NCI-H187 (cell line): ENCODE measurements around the gene HEBP2.
A peak's percentile ranks its signal among the peaks of the same experiment; 100 is the strongest.

ENCODE experiments used
- DNase-seq, 2 experiments: peaks; one replicate each; lab custom pipeline; 2025; lab: John Stamatoyannopoulos, UW

HEBP2 gene

DNA sequence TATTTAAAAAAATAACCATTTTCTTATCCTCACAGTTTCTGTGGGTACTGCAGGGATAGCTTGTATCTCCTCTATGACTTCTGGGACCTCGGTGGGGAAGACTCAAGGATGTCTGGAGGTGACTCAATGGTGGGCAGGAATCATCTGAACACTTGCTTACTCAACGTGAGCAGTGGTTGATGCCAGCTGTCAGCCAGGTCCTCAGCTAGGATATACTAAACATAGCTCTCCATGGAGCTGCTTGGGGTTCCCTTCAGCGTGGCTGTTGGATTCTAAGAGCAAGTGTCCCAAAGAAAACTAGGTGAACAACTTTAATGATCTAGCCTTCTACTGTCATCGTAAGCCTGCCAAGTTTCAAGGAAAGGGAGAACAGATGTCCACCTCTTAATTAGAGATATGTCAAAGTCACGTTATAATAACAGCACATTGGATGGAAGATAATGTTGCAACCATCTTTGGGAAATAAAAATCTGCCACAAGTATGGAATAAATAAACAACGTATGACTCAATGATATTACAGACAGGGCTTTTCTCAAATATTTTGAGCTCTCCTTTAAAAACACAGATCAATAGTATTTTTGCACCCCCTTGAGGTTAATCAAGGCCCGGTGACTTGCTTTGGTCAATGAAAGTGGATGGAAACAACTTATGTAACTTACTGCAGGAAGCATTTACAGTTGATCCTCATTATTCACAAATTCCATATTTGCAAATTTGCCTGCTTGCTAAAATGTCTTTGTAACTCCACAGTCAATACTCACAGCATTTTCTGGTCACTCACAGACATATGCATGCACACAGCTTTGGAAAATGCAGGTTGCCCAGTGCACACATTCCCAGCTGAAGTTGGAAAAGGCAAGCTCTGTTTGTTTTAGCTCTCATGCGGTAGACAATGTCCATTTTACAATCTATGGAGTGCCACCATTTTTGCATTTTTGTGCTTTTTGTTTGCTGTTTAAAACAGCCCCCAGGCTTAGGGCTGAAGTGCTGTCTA lies 6.6 kb upstream of the HEBP2 start:
- no peak for DNase-seq

DNA sequence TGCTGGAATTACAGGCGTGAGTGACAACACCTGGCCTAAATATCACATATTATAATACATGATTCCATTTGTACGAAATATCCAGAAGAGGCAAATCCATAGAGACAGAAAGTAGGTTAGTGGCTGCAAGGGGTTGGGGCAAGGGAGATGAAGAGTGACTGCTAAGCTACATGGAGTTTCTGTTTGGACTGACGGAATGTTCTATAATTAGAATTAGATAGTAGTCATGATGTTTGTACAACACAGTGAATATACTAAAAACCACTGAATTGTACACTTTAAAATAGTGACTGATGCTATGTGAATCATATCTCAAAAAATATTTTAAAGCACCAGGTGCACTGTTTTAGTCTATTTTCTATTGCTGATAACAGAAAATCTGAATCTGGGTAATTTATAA lies 3.7 kb upstream of the HEBP2 start:
- DNase-seq = no peak

DNA sequence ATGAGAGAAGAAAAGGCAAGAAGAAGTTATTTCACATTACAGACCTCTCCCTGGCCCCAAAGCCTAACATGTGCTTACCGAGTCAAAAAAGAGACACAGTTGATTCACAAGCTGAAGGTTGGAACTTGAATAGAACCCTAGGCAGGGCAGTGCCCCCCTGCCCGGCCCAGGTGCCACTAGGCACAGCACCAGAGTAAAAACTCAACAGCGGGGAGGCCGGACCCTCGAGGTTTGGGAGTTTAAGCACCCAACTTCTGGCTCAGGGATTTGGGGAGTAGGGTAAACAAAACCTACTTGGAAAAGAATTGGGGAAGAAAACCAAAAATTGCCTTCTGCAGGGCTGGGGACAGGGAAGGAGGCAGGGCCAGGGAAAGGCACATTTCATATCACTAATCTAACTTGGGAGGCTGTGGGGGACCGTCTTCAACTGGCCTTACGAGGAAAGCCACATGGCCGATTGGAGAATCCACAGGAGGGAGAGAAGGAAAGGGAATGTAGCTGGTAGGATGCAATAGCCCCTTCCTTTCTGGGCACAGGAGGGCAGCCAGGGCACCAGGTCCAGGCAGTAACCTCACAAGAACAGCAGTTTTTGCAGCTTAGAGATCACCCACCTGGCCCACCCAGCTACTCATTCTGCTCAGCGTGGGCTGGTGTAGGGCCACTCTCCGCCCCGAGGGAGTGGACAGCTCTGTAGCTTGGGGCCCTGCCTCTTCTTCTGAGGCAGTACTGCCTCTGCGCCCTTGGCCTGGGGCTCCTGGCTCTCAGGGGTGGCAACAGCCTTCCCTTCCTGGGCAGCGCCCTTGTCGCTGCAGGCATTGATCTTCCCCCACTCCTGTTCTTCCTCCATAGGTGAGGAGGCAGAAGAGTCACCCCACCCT lies 1.8 kb upstream of the HEBP2 start:
- no peak for DNase-seq

DNA sequence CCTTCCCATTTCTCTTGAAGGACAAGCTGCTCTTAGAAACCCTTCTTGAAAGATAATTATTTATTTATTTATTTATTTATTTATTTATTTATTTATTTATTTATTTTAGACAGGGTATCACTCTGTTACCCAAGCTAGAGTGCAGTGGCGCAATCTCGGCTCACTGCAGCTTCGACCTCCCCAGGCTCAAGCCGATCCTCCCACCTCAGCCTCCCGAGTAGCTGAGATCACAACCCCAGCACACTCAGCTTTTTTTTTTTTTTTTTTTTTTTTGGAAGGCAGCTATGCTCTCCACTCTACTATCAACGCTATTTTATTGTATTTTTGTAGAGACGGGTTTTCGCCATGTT lies 1.2 kb upstream of the HEBP2 start:
- DNase-seq = no peak

DNA sequence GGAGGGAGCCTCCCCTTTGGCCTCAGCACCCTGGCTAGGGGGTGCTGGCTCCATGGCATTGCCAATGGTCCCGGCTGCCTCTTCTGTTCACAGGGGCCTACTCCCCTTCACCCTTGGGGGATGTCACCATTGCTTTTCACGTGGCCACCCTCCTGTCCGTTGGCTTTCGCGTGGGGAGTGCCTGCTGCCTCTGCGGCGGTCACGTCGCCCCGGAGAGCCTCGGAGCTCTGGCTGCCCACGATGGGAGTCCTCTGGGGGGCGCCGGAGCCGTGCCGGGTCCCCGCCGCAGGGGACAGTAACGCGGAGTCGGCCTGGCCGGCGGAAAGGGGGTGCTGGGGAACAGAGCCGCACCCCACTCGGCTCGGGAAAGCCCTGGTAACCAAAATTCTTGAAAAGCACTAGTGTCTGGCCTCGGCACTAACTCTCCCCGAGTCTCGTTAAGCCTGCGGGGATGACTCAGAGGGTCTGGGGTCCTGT lies 661 bp upstream of the HEBP2 start:
- no peak for DNase-seq

DNA sequence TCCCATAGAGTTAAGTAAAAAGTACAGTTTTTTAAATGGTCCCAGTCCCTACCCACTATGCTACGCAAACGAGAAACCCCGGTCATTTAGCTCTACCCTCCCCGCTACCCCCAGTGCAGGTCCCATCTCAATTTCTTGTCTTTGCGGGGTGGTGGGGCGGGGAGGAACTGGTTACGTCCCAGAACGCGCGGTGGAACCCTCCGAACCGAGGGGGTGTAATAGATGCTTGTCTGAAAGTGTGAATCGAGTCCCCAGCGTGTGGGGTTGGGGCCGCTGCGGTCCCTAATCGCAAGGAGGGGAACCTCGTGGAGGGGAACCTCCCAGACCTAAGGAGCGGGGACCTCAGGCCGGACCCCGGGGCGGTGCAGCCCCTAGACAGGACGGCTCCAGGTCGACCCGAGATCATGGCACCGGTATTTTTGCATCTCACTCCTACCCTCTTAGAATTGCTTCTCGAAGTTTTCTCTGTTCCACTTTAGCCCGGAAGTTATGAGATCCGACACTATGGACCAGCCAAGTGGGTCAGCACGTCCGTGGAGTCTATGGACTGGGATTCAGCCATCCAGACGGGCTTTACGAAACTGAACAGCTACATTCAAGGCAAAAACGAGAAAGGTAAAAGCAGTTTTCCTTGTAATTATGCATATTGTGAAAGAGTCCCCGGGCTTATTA lies 779 bp downstream of the HEBP2 start:
- no peak for DNase-seq

DNA sequence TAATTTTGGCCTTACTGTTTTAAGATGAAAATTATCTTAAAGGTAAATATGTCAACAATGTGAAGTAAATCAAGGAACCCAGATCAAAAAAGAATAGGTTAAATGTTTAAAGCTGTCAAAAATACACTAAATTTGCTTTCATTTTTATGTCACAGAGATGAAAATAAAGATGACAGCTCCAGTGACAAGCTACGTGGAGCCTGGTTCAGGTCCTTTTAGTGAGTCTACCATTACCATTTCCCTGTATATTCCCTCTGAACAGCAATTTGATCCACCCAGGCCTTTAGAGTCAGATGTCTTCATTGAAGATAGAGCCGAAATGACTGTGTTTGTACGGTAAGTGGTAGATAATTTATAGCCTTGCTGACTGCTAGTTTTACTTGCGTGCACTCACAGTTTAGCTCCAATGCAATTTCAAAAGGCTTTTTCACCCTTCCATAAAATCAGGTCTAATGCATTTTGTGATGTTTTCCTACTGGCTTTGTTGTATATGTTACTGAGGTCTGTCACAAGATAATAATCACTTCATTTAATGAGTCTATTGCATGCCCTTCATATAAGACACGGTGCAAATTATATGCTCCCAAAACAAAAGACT lies 1.9 kb downstream of the HEBP2 start:
- peak; percentile 39 to 86 for DNase-seq

DNA sequence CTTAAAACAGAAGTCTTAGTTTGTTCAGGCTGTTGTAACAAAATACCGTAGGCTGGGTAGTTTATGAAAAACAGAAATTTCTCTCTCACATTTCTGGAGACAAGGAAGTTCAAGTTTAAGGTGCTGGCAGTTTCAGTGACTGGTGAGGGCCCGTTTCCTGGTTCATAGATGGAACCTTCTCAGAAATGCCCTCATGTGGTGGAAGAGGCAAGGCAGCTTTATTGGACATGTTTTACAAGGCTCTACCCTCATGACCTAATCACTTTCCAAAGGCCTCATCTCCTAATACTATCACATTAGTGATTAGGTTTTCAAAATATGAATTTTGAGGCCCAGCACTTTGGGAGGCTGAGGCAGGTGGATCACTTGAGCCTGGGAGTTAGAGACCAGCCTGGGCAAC lies 2.4 kb downstream of the HEBP2 start:
- peak in 1 of 2 experiments; percentile 39 for DNase-seq

DNA sequence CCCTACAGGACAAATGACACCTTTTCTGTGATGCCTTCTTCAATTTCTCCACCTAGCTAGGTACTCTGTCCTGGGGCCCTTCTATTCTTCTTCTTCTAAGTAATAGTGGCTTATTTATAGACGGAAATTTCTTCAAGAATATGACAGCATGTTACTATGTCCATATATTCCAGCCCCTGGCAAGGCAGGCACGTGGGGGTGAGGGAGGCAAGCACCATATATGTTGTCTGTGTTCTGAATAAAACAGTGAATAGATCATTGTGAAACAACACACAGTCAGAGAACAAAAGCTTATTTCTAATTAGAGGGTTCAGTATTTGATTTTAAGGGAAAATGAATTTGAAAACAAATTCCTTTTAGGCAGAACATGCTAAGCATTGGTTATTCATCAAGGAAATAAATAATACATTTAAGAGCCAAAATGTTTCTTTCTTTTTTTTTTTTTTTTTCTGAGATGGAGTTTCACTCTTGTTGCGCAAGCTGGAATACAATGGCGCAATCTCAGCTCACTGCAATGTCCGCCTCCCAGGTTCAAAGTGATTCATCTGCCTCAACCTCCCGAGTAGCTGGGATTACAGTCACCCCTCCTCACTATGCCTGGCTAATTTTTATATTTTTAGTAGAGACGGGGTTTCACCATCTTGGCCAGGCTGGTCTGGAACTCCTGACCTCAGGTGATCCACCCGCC lies 6.2 kb downstream of the HEBP2 start:
- no peak for DNase-seq

DNA sequence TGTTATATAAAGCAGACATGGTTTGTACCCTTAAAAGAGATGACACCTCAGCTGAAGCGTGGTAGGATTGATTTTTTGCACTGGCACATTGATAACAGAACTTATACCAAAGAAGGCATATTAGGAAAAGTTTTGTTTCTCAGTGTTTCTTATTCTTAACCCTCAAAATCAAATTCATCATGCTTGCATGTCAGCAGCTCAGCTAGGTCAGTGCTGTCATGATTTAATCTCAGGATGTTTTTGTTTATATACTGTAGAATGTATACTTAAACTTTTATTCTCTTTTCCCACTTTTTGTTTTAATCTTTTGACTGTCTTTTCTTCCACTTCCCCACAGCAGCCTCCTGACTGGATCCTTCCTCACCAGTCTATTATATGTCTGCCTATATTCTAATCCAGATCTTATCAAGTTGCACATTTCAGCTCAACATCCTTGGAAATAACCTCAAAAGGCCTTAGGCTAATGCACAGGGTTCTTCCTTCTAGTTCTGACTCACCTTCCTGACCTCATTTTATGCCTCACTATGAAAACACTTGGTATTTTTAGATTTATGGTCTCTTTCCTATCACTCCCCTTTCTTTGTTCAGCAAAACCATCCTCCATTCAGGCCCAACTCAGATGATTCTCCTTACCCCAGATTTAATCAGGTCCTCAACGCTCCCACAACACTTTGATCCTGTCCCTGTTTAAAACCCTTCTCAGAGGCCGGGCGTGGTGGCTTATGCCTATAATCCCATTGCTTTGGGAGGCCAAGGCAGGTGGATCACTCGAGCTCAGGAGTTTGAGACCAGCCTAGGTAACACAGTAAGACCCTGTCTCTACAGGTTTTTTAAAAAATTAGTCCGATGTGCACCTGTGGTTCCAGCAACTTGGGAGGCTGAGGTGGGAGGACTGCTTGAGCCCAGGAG lies 7.2 kb downstream of the HEBP2 start:
- DNase-seq = no peak

DNA sequence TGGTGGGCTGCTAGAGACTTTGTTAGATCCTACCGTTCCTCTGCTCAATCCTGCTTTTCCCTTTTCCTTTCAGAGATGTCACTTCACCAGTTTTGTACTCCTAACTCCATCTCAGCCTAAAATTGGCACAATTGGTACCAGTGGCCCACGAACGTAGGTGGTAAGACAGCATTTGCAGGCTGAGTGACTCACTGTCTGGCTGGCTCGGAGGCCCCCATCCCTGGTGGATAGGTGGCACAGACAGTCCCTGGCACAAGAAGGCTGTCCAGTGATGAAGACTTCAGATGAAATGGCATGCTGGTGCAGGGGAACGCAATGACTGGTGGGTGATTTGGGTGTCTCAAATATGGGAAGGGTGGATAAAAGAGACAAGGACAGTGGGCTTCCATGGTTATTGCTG lies 11.1 kb downstream of the HEBP2 start:
- no peak for DNase-seq

DNA sequence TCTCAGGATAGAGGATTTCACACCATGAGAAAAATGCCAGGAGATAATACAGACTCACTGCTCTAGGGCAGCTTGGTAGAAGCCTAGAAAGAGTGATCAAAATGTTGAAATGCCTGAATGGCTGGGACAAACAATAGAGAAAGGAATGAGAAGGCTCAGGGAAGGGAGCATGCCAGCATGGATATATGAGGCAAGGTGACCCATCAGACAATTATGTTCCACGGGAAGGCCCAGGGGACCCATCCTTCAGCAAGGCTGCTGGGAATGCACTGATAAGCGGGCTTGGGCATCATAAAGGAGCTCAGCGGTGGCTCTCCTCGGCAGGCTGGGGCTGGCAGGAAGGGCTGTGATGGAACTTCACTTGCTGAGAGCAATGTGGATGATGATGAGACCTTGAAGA lies 12.2 kb downstream of the HEBP2 start:
- DNase-seq = no peak

DNA sequence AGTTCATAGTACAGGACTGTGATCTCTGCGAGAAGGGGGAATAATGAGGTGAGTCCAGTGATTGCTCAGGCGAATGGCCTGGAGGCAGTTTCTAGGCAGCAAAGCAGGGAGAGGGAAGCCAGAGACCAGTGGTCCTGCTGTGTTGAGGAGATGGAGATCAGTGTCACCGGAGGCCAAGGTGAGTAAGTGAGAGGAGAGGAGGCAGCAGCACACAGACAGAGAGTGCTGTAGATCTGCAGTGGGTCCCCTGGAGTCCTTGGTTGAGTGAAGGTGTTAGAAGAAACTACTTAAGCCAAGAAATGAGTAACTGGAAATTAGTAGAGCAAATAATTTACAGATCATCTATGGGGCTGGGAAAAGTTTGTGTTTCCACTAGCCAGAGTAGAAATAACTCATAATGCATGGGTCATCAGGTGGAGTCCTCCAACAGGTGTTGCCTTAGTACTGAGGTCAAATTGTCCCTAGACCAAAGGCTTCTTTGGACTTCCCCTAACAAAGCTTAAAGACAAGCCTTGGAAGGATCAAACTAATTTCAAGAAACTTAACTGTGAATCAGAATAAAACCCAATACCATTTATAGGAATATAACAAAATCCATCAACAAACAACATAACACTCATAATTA lies 13.6 kb downstream of the HEBP2 start:
- no peak for DNase-seq

DNA sequence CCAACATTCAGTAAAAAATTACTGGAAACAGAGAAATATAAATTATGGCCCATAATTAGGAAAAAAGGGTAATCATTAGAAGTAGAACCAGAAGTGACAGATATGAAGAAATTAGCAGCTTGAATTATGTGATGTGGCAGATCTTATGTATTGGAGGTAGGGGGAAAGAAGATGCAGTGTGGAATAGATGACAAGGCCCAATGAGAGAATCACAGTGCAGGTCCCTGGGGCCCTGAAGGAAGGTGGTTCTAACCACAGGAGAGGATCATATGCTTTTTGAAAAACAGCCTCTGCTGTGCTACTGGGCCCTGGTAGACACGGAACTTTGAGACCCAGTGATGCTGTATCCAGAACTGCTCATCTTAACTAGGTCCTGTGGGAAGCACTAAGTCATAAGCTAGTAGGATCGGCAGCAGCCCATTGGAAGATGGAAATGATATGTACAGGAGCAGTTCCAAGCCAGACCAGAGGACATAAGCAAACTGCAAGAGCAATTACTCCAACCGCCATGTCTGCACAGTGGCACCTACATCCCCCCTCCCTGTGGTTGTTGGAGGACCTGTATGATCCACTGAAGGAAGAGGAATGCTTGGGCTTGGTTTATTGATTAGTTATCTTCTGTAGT lies 14.2 kb downstream of the HEBP2 start:
- no peak for DNase-seq

DNA sequence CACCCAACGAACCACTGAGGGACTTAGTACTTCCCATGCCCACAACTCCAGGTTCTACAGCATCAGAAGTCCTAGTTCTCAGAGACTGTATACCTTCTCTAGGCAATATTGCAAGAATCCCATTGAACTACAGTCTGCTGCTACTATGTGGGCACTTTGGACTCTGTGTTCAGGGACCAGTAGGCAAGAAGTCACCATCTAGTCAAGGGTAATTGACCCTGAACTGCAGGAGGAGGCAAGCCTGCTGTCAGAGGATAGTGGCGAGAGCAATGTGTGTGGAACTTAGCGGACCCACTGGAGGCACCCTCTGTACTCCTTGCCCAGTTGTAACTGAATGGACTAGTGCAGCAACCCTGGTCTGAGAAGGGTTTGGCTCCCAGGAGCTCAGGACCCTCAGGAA lies 15.7 kb downstream of the HEBP2 start:
- DNase-seq = no peak

DNA sequence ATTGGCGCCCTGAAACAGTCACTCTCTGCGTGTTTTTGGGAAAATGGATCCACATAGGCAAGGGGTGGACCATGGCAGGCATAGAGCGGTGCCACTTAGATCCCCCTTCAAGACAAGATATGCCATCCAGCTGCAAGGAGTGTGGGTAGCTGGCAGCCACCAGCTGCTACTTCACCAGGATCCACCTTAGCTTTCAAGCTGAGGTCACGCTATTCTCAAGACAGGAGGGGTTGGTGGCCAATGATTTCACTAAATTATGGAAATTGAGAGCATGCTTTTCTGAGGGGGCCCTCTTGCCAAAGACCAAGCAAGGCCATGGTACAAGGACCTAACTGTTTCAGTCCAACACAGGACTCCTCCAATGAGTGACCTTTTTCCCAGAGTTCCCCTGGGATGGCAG lies 16.3 kb downstream of the HEBP2 start:
- no peak for DNase-seq

DNA sequence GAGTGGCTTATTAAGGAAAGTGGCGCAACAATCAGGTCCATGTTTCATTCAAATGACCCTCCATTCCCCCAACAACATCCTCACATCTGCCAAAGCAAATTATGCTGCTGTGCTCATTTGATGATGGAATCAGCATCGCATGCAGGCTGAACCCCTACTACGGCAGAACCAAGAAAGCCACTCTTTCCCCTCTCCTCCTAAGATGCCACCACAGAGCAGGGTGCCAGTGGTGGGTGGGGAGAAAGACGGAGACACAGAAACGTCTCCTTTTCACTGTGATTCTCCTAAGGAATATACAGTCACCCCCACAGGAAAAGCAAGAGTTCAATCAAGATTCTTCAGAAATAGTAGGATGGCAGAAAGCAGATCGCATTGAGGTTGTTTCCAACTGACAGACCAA lies 17.1 kb downstream of the HEBP2 start:
- no peak for DNase-seq

DNA sequence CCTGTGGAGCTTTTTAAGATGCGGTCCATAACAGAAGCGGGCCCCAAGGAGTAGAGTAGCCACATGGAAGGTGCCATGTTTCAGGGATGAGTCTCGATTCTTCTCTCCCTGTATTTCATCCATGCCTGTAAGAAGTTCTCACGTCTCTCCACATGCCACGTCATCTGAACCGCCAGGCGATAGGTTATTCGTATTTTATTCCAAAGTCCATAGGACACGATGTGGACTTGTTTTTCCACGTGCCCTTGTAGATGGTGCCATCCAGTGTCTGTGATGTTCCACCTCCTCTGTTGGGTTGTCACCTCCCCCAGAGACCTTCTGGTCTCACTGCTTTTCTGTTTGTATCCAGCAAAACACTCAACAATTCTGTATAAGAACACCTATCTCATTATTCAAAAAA lies 17.6 kb downstream of the HEBP2 start:
- no peak for DNase-seq

DNA sequence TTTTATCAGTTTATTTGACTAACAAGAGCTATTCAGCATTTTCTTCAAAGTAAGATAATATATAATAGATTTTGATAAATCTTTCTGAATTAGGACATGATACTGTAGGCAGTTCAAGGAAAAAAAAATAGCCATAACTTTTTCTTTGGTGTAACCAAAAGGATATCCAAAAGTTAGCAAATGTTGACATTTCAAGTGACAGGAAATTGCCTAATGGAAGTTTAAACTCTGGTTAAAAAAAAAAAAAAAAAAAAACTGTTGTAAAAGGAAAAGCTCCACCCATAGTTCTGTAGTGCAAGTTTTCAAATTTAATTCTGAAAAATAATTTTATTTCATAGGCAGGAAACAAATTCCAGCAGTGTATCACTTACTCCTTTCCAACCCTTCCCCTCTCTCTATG lies 18.8 kb downstream of the HEBP2 start:
- DNase-seq = no peak
